K562 (cell line): ENCODE measurements around the gene ZCCHC4. TPM values are rescaled to one million over a fixed set of nuclear protein-coding genes. Genes with fewer than 3 reads are reported as not detected.

Experiments used
- ATF1 ChIP-seq, 2 experiments: fragments of 450-650 bp in 1 of 2; IDR thresholded peaks; 2 replicates each; pipeline ENCODE4 v1.6.1; 2016; ENCODE audit warnings: missing compliant biosample characterization in 1 of 2, missing genetic modification characterization in 1 of 2
- BCOR ChIP-seq: fragments of 450-650 bp; IDR thresholded peaks from 2 replicates; pipeline ENCODE4 v1.6.1; 2016
- BRCA1 ChIP-seq, 2 experiments: fragments of 450-650 bp in 1 of 2; sonication (generic) in 1 of 2; formaldehyde crosslinking in 1 of 2; IDR thresholded peaks; 2 replicates each; pipeline versions ENCODE4 v1.5.0 to v1.6.1; 2017 to 2020; ENCODE audit warnings: mild to moderate bottlenecking in 1 of 2, missing genetic modification reagents in 1 of 2
- C11orf30 ChIP-seq: fragments of 450-650 bp; IDR thresholded peaks from 2 replicates; pipeline ENCODE4 v1.6.1; 2016; ENCODE audit warnings: low read depth, mild to moderate bottlenecking
- FOXK1 ChIP-seq: sonication (generic); formaldehyde crosslinking; IDR thresholded peaks from 2 replicates; pipeline ENCODE4 v1.8.0; 2022; ENCODE audit warnings: missing genetic modification reagents, mild to moderate bottlenecking, borderline replicate concordance
- GABPB1 ChIP-seq: sonication (generic); formaldehyde crosslinking; IDR thresholded peaks from 2 replicates; pipeline ENCODE4 v1.8.0; 2022; ENCODE audit warnings: mild to moderate bottlenecking, missing genetic modification reagents
- GTF2F1 ChIP-seq: IDR thresholded peaks from 2 replicates; pipeline ENCODE4 v1.6.1; 2011; ENCODE audit warnings: low read depth, low read length, improper control_type of control experiment
- HDAC8 ChIP-seq: fragments of 450-650 bp; IDR thresholded peaks from 2 replicates; pipeline ENCODE4 v1.6.1; 2016; ENCODE audit warnings: mild to moderate bottlenecking, missing genetic modification characterization, moderate library complexity, missing compliant biosample characterization
- MAFG ChIP-seq: fragments of 450-650 bp; conservative IDR thresholded peaks from 2 replicates; pipeline ENCODE4 v1.6.1; 2016; ENCODE audit warnings: missing genetic modification characterization, missing compliant biosample characterization
- MTF1 ChIP-seq: fragments of 250-450 bp; sonication (Bioruptor Pico); IDR thresholded peaks from 2 replicates; pipeline ENCODE4 v1.9.0; 2021; ENCODE audit warnings: moderate library complexity, mild to moderate bottlenecking, inconsistent platforms, borderline replicate concordance
- NKRF ChIP-seq: fragments of 450-650 bp; IDR thresholded peaks from 2 replicates; pipeline ENCODE4 v1.6.1; 2016; ENCODE audit warnings: borderline replicate concordance
- PHF20 ChIP-seq: fragments of 450-650 bp; IDR thresholded peaks from 2 replicates; pipeline ENCODE4 v1.6.1; 2018; ENCODE audit not compliant: partially characterized antibody
- PHF21A ChIP-seq: fragments of 450-650 bp; IDR thresholded peaks from 2 replicates; pipeline ENCODE4 v1.6.1; 2017; ENCODE audit warnings: low read depth, borderline replicate concordance
- PRDM10 ChIP-seq: fragments of 450-650 bp; IDR thresholded peaks from 2 replicates; pipeline ENCODE4 v1.6.1; 2018; ENCODE audit not compliant: partially characterized antibody
- RBM15 ChIP-seq: fragments of 200-400 bp; formaldehyde crosslinking; IDR thresholded peaks from 2 replicates; pipeline ENCODE4 v1.6.1; 2018; ENCODE audit warnings: mild to moderate bottlenecking, low read length, moderate library complexity; ENCODE audit not compliant: insufficient read depth
- RNF2 ChIP-seq: sonication (generic); IDR thresholded peaks from 2 replicates; pipeline ENCODE4 v1.6.1; 2016
- TAF15 ChIP-seq: fragments of 200-400 bp; formaldehyde crosslinking; IDR thresholded peaks from 2 replicates; pipeline ENCODE4 v1.6.1; 2017; ENCODE audit warnings: mild to moderate bottlenecking, low read depth, low read length, moderate library complexity
- ZBTB43 ChIP-seq: sonication (generic); formaldehyde crosslinking; IDR thresholded peaks from 2 replicates; pipeline ENCODE4 v1.8.0; 2023; ENCODE audit warnings: mild to moderate bottlenecking, missing genetic modification reagents
- ZBTB7A ChIP-seq: IDR thresholded peaks from 2 replicates; pipeline ENCODE4 v1.6.1; 2011; ENCODE audit warnings: low read depth, mild to moderate bottlenecking, low read length, moderate library complexity, borderline replicate concordance; ENCODE audit not compliant: control insufficient read depth
- ZNF316 ChIP-seq: fragments of 450-650 bp; IDR thresholded peaks from 2 replicates; pipeline ENCODE4 v1.6.1; 2016
- ZNF395 ChIP-seq: fragments of 200-800 bp; sonication (Bioruptor generic); IDR thresholded peaks from 2 replicates; pipeline ENCODE4 v1.6.1; 2017; ENCODE audit warnings: missing genetic modification characterization, missing compliant biosample characterization
- ZNF778 ChIP-seq: fragments of 450-650 bp; formaldehyde crosslinking; IDR thresholded peaks from 2 replicates; pipeline ENCODE4 v1.4.0; 2020; ENCODE audit warnings: mild to moderate bottlenecking, moderate library complexity
- ZSCAN29 ChIP-seq: fragments of 450-650 bp; IDR thresholded peaks from 2 replicates; pipeline ENCODE4 v1.6.1; 2017
- polyA plus RNA-seq, 8 experiments: library from polyadenylated mRNA; depleted of rRNA in 4 of 8; stranded (reverse) in 5 of 8; unstranded in 3 of 8; fragments of >200 nt; fragmentation: Nextera tagmentation in 2 of 8; fragmentation: Illumina TruSeq in 1 of 8; extraction: Ambion mirVana in 2 of 8; extraction: Trizol in 1 of 8; gene quantifications; 2 replicates each; pipeline versions ENCODE4 v1.2.1 to v1.2.3, GENCODE V29; 2011 to 2014; ENCODE audit warnings: inconsistent platforms in 1 of 8, missing spikeins in 1 of 8
- total RNA-seq, 7 experiments: library from RNA; depleted of rRNA in 6 of 7; stranded (reverse); fragments of >200 nt in 6 of 7; fragmentation: Illumina TruSeq in 2 of 7; extraction: Trizol in 2 of 7; gene quantifications; 2 replicates each; pipeline versions ENCODE4 v1.2.1 to v1.2.3, GENCODE V29; 2011 to 2021; ENCODE audit warnings: low replicate concordance in 1 of 7

The ZCCHC4 gene
- total and polyA plus RNA-seq, 9 of the 15 experiments (the other 6 are each of a cell fraction or from before 2014, with no cell fraction given): 5.3 to 26.1 (median 15.2) TPM

GRCh38 chr4:25367877-25368276 is 55.3 kb downstream of the ZCCHC4 start (continued):
- no peak for TF ChIP-seq GTF2F1
- TF ChIP-seq PHF20: no peak
- no peak for TF ChIP-seq ATF1 (CRISPR knock-in tag; IDR thresholded peaks at IDR 0.05)
- no peak for TF ChIP-seq ATF1 (tag; IDR thresholded peaks at IDR 0.05)
- TF ChIP-seq ZBTB7A: no peak
- TF ChIP-seq ZNF316: peak; percentile 84
- peak; percentile 72 for TF ChIP-seq C11orf30
- TF ChIP-seq BRCA1 (IDR thresholded peaks at IDR 0.05): no peak
- TF ChIP-seq BRCA1 (CRISPR knock-in tag; IDR thresholded peaks at IDR 0.05): no peak
- TF ChIP-seq FOXK1 (CRISPR knock-in tag): no peak
- no peak for TF ChIP-seq RNF2
- TF ChIP-seq ZNF395: no peak
- no peak for TF ChIP-seq ZNF778
- no peak for TF ChIP-seq BCOR
- peak; percentile 72 for TF ChIP-seq MAFG (tag)
- TF ChIP-seq ZSCAN29: no peak
- no peak for TF ChIP-seq PRDM10
- TF ChIP-seq MTF1 (CRISPR knock-in tag): no peak
- no peak for TF ChIP-seq TAF15
- TF ChIP-seq RBM15: no peak
- no peak for TF ChIP-seq HDAC8 (tag)
- TF ChIP-seq NKRF: no peak
- TF ChIP-seq GABPB1 (CRISPR knock-in tag): no peak
- no peak for TF ChIP-seq PHF21A
- no peak for TF ChIP-seq ZBTB43
